SK-N-SH treated with all-trans-retinoic acid at 6 μM for 48 hours (cell line): ENCODE data around the gene RASGRP3.

ENCODE experiments used
- ATAC-seq: fragments of 200-7000 bp; cut with Tn5 transposase; 3 replicates; pipeline ENCODE4 v1.9.1; 2020; ENCODE audit warnings: mild to moderate bottlenecking, moderate library complexity
- ARNTL ChIP-seq: fragments of 450-650 bp; formaldehyde crosslinking; IDR thresholded peaks from 2 replicates; pipeline ENCODE4 v1.5.0; 2020; ENCODE audit warnings: low read depth, mild to moderate bottlenecking, moderate library complexity, borderline replicate concordance
- BACH2 ChIP-seq: fragments of 250-450 bp; sonication (Bioruptor Pico); IDR thresholded peaks from 2 replicates; pipeline ENCODE4 v1.9.0; 2021; ENCODE audit warnings: mild to moderate bottlenecking, borderline replicate concordance
- CSDC2 ChIP-seq: fragments of 250-450 bp; sonication (Bioruptor Pico); IDR thresholded peaks from 2 replicates; pipeline ENCODE4 v1.5.0; 2020; ENCODE audit warnings: mild to moderate bottlenecking, moderate library complexity
- ESRRG ChIP-seq: fragments of 250-450 bp; sonication (Bioruptor Pico); IDR thresholded peaks from 2 replicates; pipeline ENCODE4 v1.6.1; 2021; ENCODE audit warnings: mild to moderate bottlenecking
- GLIS3 ChIP-seq: fragments of 250-450 bp; sonication (Bioruptor Pico); IDR thresholded peaks from 2 replicates; pipeline ENCODE4 v1.5.0; 2020; ENCODE audit warnings: mild to moderate bottlenecking, moderate library complexity
- ISL1 ChIP-seq: fragments of 250-450 bp; sonication (Bioruptor Pico); IDR thresholded peaks from 2 replicates; pipeline ENCODE4 v2.1.2; 2022; ENCODE audit warnings: mild to moderate bottlenecking, moderate library complexity
- OSR1 ChIP-seq: fragments of 250-450 bp; sonication (Bioruptor Pico); IDR thresholded peaks from 2 replicates; pipeline ENCODE4 v1.8.0; 2022; ENCODE audit warnings: moderate library complexity, mild to moderate bottlenecking, inconsistent platforms
- PPARA ChIP-seq: fragments of 250-450 bp; sonication (Bioruptor Pico); IDR thresholded peaks from 2 replicates; pipeline ENCODE4 v1.5.0; 2020; ENCODE audit warnings: mild to moderate bottlenecking, borderline replicate concordance
- RARB ChIP-seq: fragments of 250-450 bp; sonication (Bioruptor Pico); IDR thresholded peaks from 2 replicates; pipeline ENCODE4 v1.8.0; 2021; ENCODE audit warnings: mild to moderate bottlenecking, moderate library complexity
- SNAI2 ChIP-seq: fragments of 250-450 bp; sonication (Bioruptor Pico); IDR thresholded peaks from 2 replicates; pipeline ENCODE4 v1.5.0; 2020; ENCODE audit warnings: mild to moderate bottlenecking, moderate library complexity
- TOX ChIP-seq: fragments of 250-450 bp; sonication (Bioruptor Pico); IDR thresholded peaks from 2 replicates; pipeline ENCODE4 v1.8.0; 2021; ENCODE audit warnings: mild to moderate bottlenecking, moderate library complexity, borderline replicate concordance
- ZC3H10 ChIP-seq: fragments of 250-450 bp; sonication (Bioruptor Pico); IDR thresholded peaks from 2 replicates; pipeline ENCODE4 v1.5.1; 2021; ENCODE audit warnings: mild to moderate bottlenecking, moderate library complexity
- ZFP3 ChIP-seq: fragments of 250-450 bp; sonication (Bioruptor Pico); IDR thresholded peaks from 2 replicates; pipeline ENCODE4 v1.5.0; 2020; ENCODE audit warnings: mild to moderate bottlenecking, moderate library complexity
- ZFP30 ChIP-seq: fragments of 450-650 bp; formaldehyde crosslinking; IDR thresholded peaks from 2 replicates; pipeline ENCODE4 v1.5.0; 2022; ENCODE audit warnings: mild to moderate bottlenecking, moderate library complexity
- ZNF565 ChIP-seq: fragments of 450-650 bp; formaldehyde crosslinking; conservative IDR thresholded peaks from 2 replicates; pipeline ENCODE4 v1.5.0; 2020; ENCODE audit warnings: low read depth, mild to moderate bottlenecking, moderate library complexity
- ZNF70 ChIP-seq: fragments of 450-650 bp; formaldehyde crosslinking; IDR thresholded peaks from 2 replicates; pipeline ENCODE4 v1.5.0; 2020; ENCODE audit warnings: mild to moderate bottlenecking, moderate library complexity
- ZNF8 ChIP-seq: fragments of 450-650 bp; formaldehyde crosslinking; IDR thresholded peaks from 2 replicates; pipeline ENCODE4 v1.5.0; 2020; ENCODE audit warnings: mild to moderate bottlenecking, moderate library complexity
- TF ChIP-seq, protein P1 (sequence below): fragments of 250-450 bp; sonication (Bioruptor Pico); IDR thresholded peaks from 2 replicates; pipeline ENCODE4 v1.5.1; 2021; ENCODE audit warnings: mild to moderate bottlenecking, moderate library complexity
- TF ChIP-seq, protein P2 (sequence below): fragments of 250-450 bp; sonication (Bioruptor Pico); IDR thresholded peaks from 2 replicates; pipeline ENCODE4 v1.8.0; 2020; ENCODE audit warnings: mild to moderate bottlenecking, moderate library complexity, borderline replicate concordance
- TF ChIP-seq, protein P3 (sequence below): fragments of 250-450 bp; sonication (Bioruptor Pico); IDR thresholded peaks from 2 replicates; pipeline ENCODE4 v1.5.1; 2020; ENCODE audit warnings: low read depth, mild to moderate bottlenecking, moderate library complexity
- TF ChIP-seq, protein P4 (sequence below): fragments of 250-450 bp; sonication (Bioruptor Pico); IDR thresholded peaks from 2 replicates; pipeline ENCODE4 v1.5.0; 2020; ENCODE audit warnings: mild to moderate bottlenecking, moderate library complexity

The RASGRP3 gene

DNA sequence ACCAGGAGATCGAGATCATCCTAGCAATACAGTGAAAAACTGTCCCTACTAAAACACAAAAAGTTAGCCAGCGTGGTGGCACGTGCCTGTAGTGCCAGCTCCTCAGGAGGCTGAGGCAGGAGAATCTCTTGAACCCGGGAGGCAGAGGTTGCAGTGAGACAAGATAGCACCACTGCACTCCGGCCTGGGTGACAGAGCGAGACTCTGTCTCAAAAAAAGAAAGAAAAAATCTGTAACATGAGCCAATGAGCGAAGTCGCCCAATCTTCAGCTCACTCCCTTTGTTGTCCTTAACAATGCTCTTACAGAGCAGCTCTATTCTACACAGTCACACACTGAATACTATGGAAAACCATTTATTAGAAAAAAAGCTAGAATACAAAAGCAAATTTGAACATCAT is 100.6 kb downstream of the RASGRP3 start:
- peak; percentile 24 for ATAC-seq
- TF ChIP-seq ZNF8 (CRISPR knock-in tag) (no peak), ZNF565 (CRISPR knock-in tag) (no peak), ZFP30 (no peak), GLIS3 (no peak), ZFP3 (no peak), SNAI2 (CRISPR knock-in tag) (no peak), CSDC2 (CRISPR knock-in tag) (no peak), BACH2 (CRISPR knock-in tag) (no peak), ISL1 (no peak)
- TF ChIP-seq, protein P1, sequence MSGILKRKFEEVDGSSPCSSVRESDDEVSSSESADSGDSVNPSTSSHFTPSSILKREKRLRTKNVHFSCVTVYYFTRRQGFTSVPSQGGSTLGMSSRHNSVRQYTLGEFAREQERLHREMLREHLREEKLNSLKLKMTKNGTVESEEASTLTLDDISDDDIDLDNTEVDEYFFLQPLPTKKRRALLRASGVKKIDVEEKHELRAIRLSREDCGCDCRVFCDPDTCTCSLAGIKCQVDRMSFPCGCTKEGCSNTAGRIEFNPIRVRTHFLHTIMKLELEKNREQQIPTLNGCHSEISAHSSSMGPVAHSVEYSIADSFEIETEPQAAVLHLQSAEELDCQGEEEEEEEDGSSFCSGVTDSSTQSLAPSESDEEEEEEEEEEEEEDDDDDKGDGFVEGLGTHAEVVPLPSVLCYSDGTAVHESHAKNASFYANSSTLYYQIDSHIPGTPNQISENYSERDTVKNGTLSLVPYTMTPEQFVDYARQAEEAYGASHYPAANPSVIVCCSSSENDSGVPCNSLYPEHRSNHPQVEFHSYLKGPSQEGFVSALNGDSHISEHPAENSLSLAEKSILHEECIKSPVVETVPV, result no peak

DNA sequence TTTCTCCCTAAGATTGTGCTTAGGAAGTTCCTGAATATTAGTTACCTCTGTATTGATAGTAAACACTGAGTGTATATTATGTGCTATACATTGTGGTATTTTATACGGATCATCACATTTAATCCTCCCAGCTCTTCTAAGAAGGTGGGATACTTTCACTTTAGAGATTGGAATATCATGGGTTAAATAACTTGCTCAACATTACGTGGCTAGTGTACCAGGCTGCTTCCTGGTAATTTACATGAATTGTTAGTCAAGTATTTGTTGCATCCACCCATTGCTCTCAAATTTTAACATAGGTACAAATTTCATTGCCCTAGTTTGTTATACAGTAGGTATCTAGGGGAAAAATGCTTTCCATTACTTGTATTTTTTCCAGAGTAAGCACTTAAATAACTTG is 101.2 kb downstream of the RASGRP3 start:
- peak; percentile 37 for ATAC-seq
- no peak for TF ChIP-seq ISL1
- TF ChIP-seq CSDC2 (CRISPR knock-in tag), result no peak
- TF ChIP-seq ARNTL, result no peak
- no peak for TF ChIP-seq BACH2 (CRISPR knock-in tag)
- TF ChIP-seq RARB (CRISPR knock-in tag), result no peak
- no peak for TF ChIP-seq ZNF70
- TF ChIP-seq, protein P1, result no peak
- no peak for TF ChIP-seq OSR1 (CRISPR knock-in tag)

DNA sequence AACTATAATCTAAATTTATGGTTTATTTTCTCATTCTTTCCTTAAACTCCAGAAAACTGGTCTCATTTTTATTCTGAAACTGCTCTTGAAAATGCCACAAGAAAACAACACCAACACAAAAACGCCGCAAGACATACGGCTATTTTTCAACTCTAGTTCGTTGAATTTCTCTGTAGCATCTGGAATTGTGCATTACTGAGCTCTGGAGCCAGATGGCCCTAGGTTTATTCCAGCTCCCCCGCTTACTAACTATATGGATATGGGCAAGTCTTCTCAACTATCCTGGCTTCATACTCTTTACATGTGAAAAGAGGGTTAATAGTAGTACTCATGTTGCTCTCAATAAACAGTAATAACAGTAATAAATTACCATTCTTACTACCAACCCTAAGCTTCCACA is 102.8 kb downstream of the RASGRP3 start:
- no peak for TF ChIP-seq SNAI2 (CRISPR knock-in tag)
- no peak for TF ChIP-seq ZFP30
- no peak for ATAC-seq

DNA sequence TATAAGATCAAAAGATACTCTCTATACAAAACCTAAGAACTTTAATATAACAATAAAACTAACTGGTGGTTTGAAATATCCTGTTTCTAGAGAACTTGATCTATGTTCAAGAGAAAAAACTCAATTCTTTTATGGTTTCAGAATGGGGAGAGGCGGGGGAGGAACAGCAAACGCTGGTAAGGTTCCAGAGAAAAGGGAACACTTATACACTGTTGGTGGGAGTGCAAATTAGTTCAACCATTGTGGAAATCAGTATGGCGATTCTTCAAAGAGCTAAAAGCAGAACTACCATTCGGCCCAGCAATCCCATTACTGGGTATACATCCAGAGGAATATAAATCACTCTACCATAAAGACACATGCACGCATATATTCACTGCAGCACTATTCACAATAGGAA is 105.4 kb downstream of the RASGRP3 start:
- no peak for ATAC-seq
- no peak for TF ChIP-seq PPARA (CRISPR knock-in tag)
- no peak for TF ChIP-seq ESRRG (CRISPR knock-in tag)
- TF ChIP-seq ARNTL, result no peak
- no peak for TF ChIP-seq TOX (CRISPR knock-in tag)
- no peak for TF ChIP-seq BACH2 (CRISPR knock-in tag)
- no peak for TF ChIP-seq ZFP3
- TF ChIP-seq, protein P2, sequence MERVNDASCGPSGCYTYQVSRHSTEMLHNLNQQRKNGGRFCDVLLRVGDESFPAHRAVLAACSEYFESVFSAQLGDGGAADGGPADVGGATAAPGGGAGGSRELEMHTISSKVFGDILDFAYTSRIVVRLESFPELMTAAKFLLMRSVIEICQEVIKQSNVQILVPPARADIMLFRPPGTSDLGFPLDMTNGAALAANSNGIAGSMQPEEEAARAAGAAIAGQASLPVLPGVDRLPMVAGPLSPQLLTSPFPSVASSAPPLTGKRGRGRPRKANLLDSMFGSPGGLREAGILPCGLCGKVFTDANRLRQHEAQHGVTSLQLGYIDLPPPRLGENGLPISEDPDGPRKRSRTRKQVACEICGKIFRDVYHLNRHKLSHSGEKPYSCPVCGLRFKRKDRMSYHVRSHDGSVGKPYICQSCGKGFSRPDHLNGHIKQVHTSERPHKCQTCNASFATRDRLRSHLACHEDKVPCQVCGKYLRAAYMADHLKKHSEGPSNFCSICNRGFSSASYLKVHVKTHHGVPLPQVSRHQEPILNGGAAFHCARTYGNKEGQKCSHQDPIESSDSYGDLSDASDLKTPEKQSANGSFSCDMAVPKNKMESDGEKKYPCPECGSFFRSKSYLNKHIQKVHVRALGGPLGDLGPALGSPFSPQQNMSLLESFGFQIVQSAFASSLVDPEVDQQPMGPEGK (CRISPR knock-in tag), result no peak
- TF ChIP-seq, protein P3, sequence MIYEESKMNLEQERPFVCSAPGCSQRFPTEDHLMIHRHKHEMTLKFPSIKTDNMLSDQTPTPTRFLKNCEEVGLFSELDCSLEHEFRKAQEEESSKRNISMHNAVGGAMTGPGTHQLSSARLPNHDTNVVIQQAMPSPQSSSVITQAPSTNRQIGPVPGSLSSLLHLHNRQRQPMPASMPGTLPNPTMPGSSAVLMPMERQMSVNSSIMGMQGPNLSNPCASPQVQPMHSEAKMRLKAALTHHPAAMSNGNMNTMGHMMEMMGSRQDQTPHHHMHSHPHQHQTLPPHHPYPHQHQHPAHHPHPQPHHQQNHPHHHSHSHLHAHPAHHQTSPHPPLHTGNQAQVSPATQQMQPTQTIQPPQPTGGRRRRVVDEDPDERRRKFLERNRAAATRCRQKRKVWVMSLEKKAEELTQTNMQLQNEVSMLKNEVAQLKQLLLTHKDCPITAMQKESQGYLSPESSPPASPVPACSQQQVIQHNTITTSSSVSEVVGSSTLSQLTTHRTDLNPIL (CRISPR knock-in tag), result no peak
- no peak for TF ChIP-seq SNAI2 (CRISPR knock-in tag)
- TF ChIP-seq CSDC2 (CRISPR knock-in tag), result no peak
- no peak for TF ChIP-seq ZC3H10 (CRISPR knock-in tag)
- TF ChIP-seq, protein P4, sequence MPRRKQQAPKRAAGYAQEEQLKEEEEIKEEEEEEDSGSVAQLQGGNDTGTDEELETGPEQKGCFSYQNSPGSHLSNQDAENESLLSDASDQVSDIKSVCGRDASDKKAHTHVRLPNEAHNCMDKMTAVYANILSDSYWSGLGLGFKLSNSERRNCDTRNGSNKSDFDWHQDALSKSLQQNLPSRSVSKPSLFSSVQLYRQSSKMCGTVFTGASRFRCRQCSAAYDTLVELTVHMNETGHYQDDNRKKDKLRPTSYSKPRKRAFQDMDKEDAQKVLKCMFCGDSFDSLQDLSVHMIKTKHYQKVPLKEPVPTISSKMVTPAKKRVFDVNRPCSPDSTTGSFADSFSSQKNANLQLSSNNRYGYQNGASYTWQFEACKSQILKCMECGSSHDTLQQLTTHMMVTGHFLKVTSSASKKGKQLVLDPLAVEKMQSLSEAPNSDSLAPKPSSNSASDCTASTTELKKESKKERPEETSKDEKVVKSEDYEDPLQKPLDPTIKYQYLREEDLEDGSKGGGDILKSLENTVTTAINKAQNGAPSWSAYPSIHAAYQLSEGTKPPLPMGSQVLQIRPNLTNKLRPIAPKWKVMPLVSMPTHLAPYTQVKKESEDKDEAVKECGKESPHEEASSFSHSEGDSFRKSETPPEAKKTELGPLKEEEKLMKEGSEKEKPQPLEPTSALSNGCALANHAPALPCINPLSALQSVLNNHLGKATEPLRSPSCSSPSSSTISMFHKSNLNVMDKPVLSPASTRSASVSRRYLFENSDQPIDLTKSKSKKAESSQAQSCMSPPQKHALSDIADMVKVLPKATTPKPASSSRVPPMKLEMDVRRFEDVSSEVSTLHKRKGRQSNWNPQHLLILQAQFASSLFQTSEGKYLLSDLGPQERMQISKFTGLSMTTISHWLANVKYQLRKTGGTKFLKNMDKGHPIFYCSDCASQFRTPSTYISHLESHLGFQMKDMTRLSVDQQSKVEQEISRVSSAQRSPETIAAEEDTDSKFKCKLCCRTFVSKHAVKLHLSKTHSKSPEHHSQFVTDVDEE (CRISPR knock-in tag), result no peak
- TF ChIP-seq ISL1, result no peak
- no peak for TF ChIP-seq ZNF70
